Trophoblast cell (in vitro differentiated cells and primary cell): ENCODE results near the gene GABRG3.

ENCODE experiments used
- DNase-seq, 2 donors: peaks; one replicate each; pipeline ENCODE4 v3.0.0-alpha.2; 2016
- H2AFZ ChIP-seq: 2 replicates; pipeline ENCODE4 v1.6.1; 2013; ENCODE audit warnings: low read length, moderate library complexity, mild to moderate bottlenecking; ENCODE audit not compliant: insufficient read depth, poor library complexity
- H2AK5ac ChIP-seq: 2 replicates; pipeline ENCODE4 v1.6.1; 2013; ENCODE audit warnings: mild to moderate bottlenecking, low read length
- H2BK120ac ChIP-seq: 2 replicates; pipeline ENCODE4 v1.6.1; 2013; ENCODE audit warnings: low read length, mild to moderate bottlenecking, moderate library complexity; ENCODE audit not compliant: insufficient read depth, poor library complexity
- H2BK12ac ChIP-seq: 2 replicates; pipeline ENCODE4 v1.6.1; 2013; ENCODE audit warnings: mild to moderate bottlenecking, low read length, moderate library complexity
- H2BK5ac ChIP-seq: 2 replicates; pipeline ENCODE4 v1.6.1; 2013; ENCODE audit warnings: low read length, low read depth, moderate library complexity, mild to moderate bottlenecking; ENCODE audit not compliant: poor library complexity
- H3K14ac ChIP-seq: 2 replicates; pipeline ENCODE4 v1.6.1; 2013; ENCODE audit warnings: mild to moderate bottlenecking, low read length
- H3K18ac ChIP-seq: 2 replicates; pipeline ENCODE4 v1.6.1; 2013; ENCODE audit warnings: mild to moderate bottlenecking, low read length
- H3K23ac ChIP-seq: 2 replicates; pipeline ENCODE4 v1.6.1; 2013; ENCODE audit warnings: low read length
- H3K27ac ChIP-seq: 2 replicates; pipeline ENCODE4 v1.5.1; 2013; ENCODE audit warnings: low read depth, mild to moderate bottlenecking, inconsistent platforms, low read length, moderate library complexity
- H3K27me3 ChIP-seq: 2 replicates; pipeline ENCODE4 v1.6.1; 2013; ENCODE audit warnings: inconsistent platforms, mild to moderate bottlenecking, low read length, moderate library complexity; ENCODE audit not compliant: insufficient read depth
- H3K36me3 ChIP-seq, 2 experiments: 1 replicate in 1 of 2; 2 replicates in 1 of 2; pipeline ENCODE4 v1.6.1; 2013; ENCODE audit warnings: low read length in 2 of 2, mild to moderate bottlenecking in 2 of 2, moderate library complexity in 1 of 2; ENCODE audit not compliant: insufficient read depth in 2 of 2, control insufficient read depth in 1 of 2
- H3K4ac ChIP-seq: 2 replicates; pipeline ENCODE4 v1.6.1; 2013; ENCODE audit warnings: low read depth, mild to moderate bottlenecking, low read length, moderate library complexity
- H3K4me1 ChIP-seq, 2 experiments: 1 replicate in 1 of 2; 2 replicates in 1 of 2; pipeline ENCODE4 v1.6.1; 2013; ENCODE audit warnings: low read length in 2 of 2, mild to moderate bottlenecking in 2 of 2, moderate library complexity in 1 of 2; ENCODE audit not compliant: insufficient read depth in 2 of 2, control insufficient read depth in 1 of 2
- H3K4me2 ChIP-seq: 2 replicates; pipeline ENCODE4 v1.6.1; 2013; ENCODE audit warnings: inconsistent platforms, mild to moderate bottlenecking, low read length, moderate library complexity
- H3K4me3 ChIP-seq: 2 replicates; pipeline ENCODE4 v1.5.1; 2013; ENCODE audit warnings: mild to moderate bottlenecking, low read depth, low read length, inconsistent platforms
- H3K79me1 ChIP-seq: one replicate; pipeline ENCODE4 v1.6.1; 2013; ENCODE audit warnings: low read length
- H3K79me2 ChIP-seq: 2 replicates; pipeline ENCODE4 v1.6.1; 2013; ENCODE audit warnings: low read length, mild to moderate bottlenecking; ENCODE audit not compliant: control insufficient read depth, insufficient read depth, poor library complexity
- H3K9ac ChIP-seq: 2 replicates; pipeline ENCODE4 v1.6.1; 2013; ENCODE audit warnings: mild to moderate bottlenecking, low read length
- H3K9me3 ChIP-seq: 2 replicates; pipeline ENCODE4 v1.6.1; 2013; ENCODE audit warnings: low read depth, mild to moderate bottlenecking, control low read depth, inconsistent platforms, low read length; ENCODE audit not compliant: insufficient read depth
- H4K12ac ChIP-seq: 2 replicates; pipeline ENCODE4 v1.6.1; 2013; ENCODE audit warnings: low read depth, mild to moderate bottlenecking, low read length, moderate library complexity
- H4K8ac ChIP-seq: 2 replicates; pipeline ENCODE4 v1.6.1; 2013; ENCODE audit warnings: low read depth, mild to moderate bottlenecking, low read length, moderate library complexity
- H4K91ac ChIP-seq: one replicate; pipeline ENCODE4 v1.6.1; 2013; ENCODE audit warnings: low read depth, mild to moderate bottlenecking, low read length, moderate library complexity
- WGBS: extraction: QIAGEN DNeasy Blood & Tissue Kit; methylation state at CpG from one replicate; pipeline ENCODE4 v1.1.7; 2013; ENCODE audit warnings: missing lambda C conversion rate; ENCODE audit not compliant: insufficient read length, insufficient coverage; ENCODE audit errors: extremely low coverage; 5-methylcytosine and 5-hydroxymethylcytosine counted together

Gene GABRG3

DNA sequence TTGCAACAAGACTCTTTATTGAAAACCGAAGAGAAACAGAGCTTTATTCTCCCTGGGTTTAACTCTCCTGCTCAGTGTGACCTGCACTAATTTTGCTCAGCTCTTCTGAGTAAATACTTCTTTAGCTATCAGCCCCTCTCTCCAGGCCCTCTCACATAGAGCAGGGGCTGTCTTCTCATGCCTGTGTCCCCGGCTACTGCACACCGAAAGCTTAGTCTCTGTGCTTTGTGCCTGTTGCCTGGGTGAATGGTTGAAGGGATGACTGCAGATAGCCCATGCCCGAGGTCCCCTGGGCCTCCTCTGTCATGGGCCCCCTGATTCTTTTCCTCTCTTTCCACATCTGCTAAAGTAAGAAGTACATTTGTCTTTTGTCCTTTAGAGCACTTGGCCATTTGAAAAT, 195.9 kb downstream of the GABRG3 start:
- Histone ChIP-seq H3K79me1 (no peaks in the 10 kb centered on the region), H4K12ac (no peak overlapping the region), H3K4me3 (no peak overlapping the region), H3K9me3 (no peaks in the 10 kb centered on the region), H3K27ac (no peak overlapping the region), H3K4ac (no peak overlapping the region), H3K4me1 (no peaks in the 10 kb centered on the region), H3K9ac (no peak overlapping the region), H2BK12ac (no peak overlapping the region), H3K23ac (no peak overlapping the region), H2BK120ac (no peak overlapping the region), H3K27me3 (no peaks in the 10 kb centered on the region), H2AK5ac (no peak overlapping the region), H3K14ac (no peak overlapping the region), H4K91ac (no peak overlapping the region), H3K36me3 (no peaks in the 10 kb centered on the region), H2AFZ (no peak overlapping the region), H3K79me2 (no peaks in the 10 kb centered on the region), H3K18ac (no peak overlapping the region), H2BK5ac (no peak overlapping the region), H3K4me2 (no peak overlapping the region), H4K8ac (no peak overlapping the region)
- no peak for DNase-seq
- no CpG with 5 or more reads among the region's 4 CpGs for WGBS

DNA sequence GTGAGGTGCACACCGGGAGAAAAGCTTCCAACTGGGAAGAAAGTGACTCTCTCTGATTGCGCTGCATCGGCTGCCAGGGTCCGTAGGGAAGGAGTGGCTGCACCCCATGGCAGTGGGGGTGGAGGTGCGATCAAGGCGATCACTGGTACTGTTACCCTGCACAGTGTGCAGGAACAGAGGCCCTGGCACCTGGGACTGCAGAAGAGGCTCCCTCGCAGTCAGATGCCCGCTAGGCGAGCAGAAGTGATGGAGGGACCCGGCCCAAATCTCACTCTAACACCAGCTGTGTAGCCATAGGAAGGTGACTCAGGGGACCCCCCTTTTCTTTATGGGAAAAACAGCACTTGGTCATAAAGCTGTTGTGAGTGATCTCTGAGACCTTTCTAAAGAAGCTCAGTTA, 196.8 kb downstream of the GABRG3 start:
- Histone ChIP-seq H3K4ac (no peak overlapping the region), H4K8ac (no peak overlapping the region), H3K27me3 (no peaks in the 10 kb centered on the region), H3K23ac (no peak overlapping the region), H3K4me3 (no peak overlapping the region), H3K27ac (no peak overlapping the region), H3K9me3 (no peaks in the 10 kb centered on the region), H4K91ac (no peak overlapping the region), H3K36me3 (no peaks in the 10 kb centered on the region), H3K18ac (no peak overlapping the region), H2AFZ (no peak overlapping the region), H3K79me1 (no peaks in the 10 kb centered on the region), H3K9ac (no peak overlapping the region), H2BK12ac (no peak overlapping the region), H4K12ac (no peak overlapping the region), H3K4me1 (no peaks in the 10 kb centered on the region), H2AK5ac (no peak overlapping the region), H3K14ac (no peak overlapping the region), H3K4me2 (no peak overlapping the region), H2BK120ac (no peak overlapping the region), H3K79me2 (no peaks in the 10 kb centered on the region), H2BK5ac (no peak overlapping the region)
- DNase-seq = no peak
- WGBS = no CpG with 5 or more reads among the region's 10 CpGs

DNA sequence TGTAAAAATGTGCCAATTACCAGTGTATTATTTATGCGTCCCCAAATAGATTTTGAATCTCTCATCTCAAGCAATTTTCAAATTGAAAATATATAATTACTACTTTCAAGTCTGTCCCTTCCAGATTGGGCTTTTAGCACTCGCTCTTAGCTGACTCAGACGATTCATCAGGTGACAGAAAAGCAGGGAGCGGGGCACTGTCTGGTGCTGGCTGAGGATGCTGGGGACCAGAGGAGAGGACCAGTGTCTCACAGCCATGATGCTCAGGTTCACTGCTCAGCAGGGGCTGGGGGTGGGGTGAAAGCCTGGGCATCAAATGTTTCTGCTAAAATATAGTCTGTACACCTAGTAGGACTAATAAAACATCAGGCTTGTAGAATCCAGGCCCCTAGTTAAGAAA, 199.9 kb downstream of the GABRG3 start:
- Histone ChIP-seq H4K8ac (no peak overlapping the region), H4K91ac (no peak overlapping the region), H3K27me3 (no peaks in the 10 kb centered on the region), H3K4me1 (no peaks in the 10 kb centered on the region), H3K23ac (no peak overlapping the region), H3K79me2 (no peaks in the 10 kb centered on the region), H2AFZ (no peak overlapping the region), H3K14ac (no peak overlapping the region), H3K4me3 (no peak overlapping the region), H3K4ac (no peak overlapping the region), H3K27ac (no peak overlapping the region), H3K18ac (no peak overlapping the region), H3K9ac (no peak overlapping the region), H3K4me2 (no peak overlapping the region), H3K9me3 (peaks cover 2% of the 10 kb centered on the region), H2BK12ac (no peak overlapping the region), H2BK120ac (no peak overlapping the region), H3K36me3 (no peaks in the 10 kb centered on the region), H4K12ac (no peak overlapping the region), H3K79me1 (no peaks in the 10 kb centered on the region), H2AK5ac (no peak overlapping the region), H2BK5ac (no peak overlapping the region)
- WGBS = no CpG with 5 or more reads among the region's 4 CpGs
- no peak for DNase-seq

DNA sequence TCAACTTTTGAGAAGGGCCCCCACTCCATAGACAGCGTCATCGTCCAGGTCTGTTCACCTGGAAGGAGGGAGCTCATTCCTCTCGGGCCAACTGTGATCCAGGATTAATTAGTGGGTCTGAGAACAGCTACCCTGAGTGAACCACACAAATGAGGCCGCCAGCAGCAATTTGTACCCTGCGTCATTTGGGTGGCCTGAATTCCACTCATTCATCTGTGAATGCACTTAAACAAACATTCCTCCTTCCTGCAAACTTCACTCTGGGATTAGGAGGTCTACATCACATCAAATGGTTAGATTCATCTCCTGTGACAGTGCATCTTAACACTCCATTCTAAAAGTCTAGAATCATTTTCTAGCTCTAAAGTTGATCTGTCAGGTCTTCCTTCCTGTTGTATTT, 201.8 kb downstream of the GABRG3 start:
- H3K79me1 ChIP-seq = no peaks in the 10 kb centered on the region
- no peaks in the 10 kb centered on the region for H3K79me2 ChIP-seq
- no peak overlapping the region for H2BK12ac ChIP-seq
- no peaks in the 10 kb centered on the region for H3K4me1 ChIP-seq
- no peak overlapping the region for H3K4ac ChIP-seq
- no peak overlapping the region for H3K18ac ChIP-seq
- H2BK120ac ChIP-seq = no peak overlapping the region
- H3K27ac ChIP-seq = no peak overlapping the region
- H3K36me3 ChIP-seq = no peaks in the 10 kb centered on the region
- no peak overlapping the region for H4K12ac ChIP-seq
- H3K4me2 ChIP-seq = no peak overlapping the region
- no peaks in the 10 kb centered on the region for H3K27me3 ChIP-seq
- no peak overlapping the region for H2BK5ac ChIP-seq
- H2AFZ ChIP-seq = no peak overlapping the region
- no peak overlapping the region for H3K4me3 ChIP-seq
- peaks cover 4% of the 10 kb centered on the region for H3K9me3 ChIP-seq
- no peak for DNase-seq
- no peak overlapping the region for H4K91ac ChIP-seq
- no peak overlapping the region for H3K14ac ChIP-seq
- WGBS = no CpG with 5 or more reads among the region's 5 CpGs
- H3K9ac ChIP-seq = no peak overlapping the region
- H4K8ac ChIP-seq = no peak overlapping the region
- no peak overlapping the region for H2AK5ac ChIP-seq
- no peak overlapping the region for H3K23ac ChIP-seq
